Ectodermal cell (in vitro differentiated cells): Measurements from ENCODE around the gene VPS13A.

Source experiments
- H3K27ac ChIP-seq: 2 replicates; pipeline ENCODE4 v1.7.0; 2013; ENCODE audit warnings: mild to moderate bottlenecking, low read depth, low read length; ENCODE audit not compliant: insufficient read depth, poor library complexity, severe bottlenecking
- H3K27me3 ChIP-seq: 2 replicates; pipeline ENCODE4 v1.7.0; 2013; ENCODE audit warnings: mild to moderate bottlenecking, low read length; ENCODE audit not compliant: insufficient read depth, control insufficient read depth, poor library complexity, severe bottlenecking
- H3K36me3 ChIP-seq: one replicate; pipeline ENCODE4 v1.7.0; 2013; ENCODE audit warnings: low read length; ENCODE audit not compliant: control insufficient read depth, insufficient read depth
- H3K4me1 ChIP-seq: one replicate; pipeline ENCODE4 v1.7.0; 2013; ENCODE audit warnings: low read length; ENCODE audit not compliant: control insufficient read depth, insufficient read depth
- H3K4me3 ChIP-seq: 2 replicates; pipeline ENCODE4 v1.7.0; 2013; ENCODE audit warnings: low read depth, low read length, control low read depth; ENCODE audit not compliant: insufficient read depth
- H3K9me3 ChIP-seq: 2 replicates; pipeline ENCODE4 v1.7.0; 2013; ENCODE audit warnings: mild to moderate bottlenecking, low read length, moderate library complexity; ENCODE audit not compliant: control insufficient read depth
- WGBS, 2 experiments: methylation state at CpG; one replicate each; pipeline ENCODE4 v1.1.7; 2013; ENCODE audit warnings: missing lambda C conversion rate in 2 of 2; 5-methylcytosine and 5-hydroxymethylcytosine counted together

Gene VPS13A

DNA sequence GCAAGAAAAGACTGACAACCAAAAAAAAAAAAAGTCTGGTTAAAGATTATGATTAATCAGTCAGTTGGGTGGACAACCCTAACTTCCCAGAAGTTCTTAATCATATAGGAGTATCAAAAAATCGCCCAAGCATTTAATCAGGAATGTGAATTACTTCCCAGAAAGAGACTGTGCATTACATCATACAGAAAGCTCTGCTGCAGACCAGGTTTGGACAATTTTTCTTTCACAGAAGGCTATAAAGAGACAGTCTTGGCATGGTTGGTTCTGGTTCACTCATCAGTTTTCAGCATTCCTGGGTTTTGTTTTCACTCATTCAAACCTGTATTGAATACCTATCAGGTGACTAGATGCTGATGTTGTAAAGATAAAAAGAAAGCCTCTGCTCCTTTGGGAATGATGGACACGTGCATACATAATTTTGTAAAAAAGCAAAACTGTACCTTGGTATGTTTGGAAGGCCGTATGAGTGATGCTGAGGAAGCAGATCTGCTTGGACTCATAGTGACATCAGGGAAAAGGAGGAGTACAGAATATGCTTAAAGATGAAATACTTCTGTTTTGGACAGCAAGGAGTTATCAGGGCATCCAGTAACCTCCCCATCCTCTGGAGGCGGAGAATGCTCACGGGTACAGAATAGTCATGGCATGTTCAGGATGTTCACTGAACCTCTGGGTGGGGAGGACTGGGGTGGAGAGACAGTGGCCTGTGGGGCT is 292.3 kb downstream of the VPS13A start:
- Histone ChIP-seq H3K27ac (no peak overlapping the region), H3K27me3 (no peaks in the 10 kb centered on the region), H3K9me3 (no peaks in the 10 kb centered on the region), H3K36me3 (no peaks in the 10 kb centered on the region), H3K4me1 (no peaks in the 10 kb centered on the region), H3K4me3 (no peak overlapping the region)
- WGBS, 2 experiments: 89 to 94% methylated on average over 5 of the region's 5 CpGs
